Neuronal stem cell (in vitro differentiated cells): ENCODE measurements around the gene NSMF.

Source experiments
- DNase-seq: peaks from one replicate; pipeline ENCODE4 v3.0.0-alpha.2; 2013; ENCODE audit warnings: low spot score
- H2AFZ ChIP-seq: one replicate; pipeline ENCODE4 v1.6.1; 2013; ENCODE audit warnings: mild to moderate bottlenecking, low read length, inconsistent platforms
- H2AK5ac ChIP-seq: 2 replicates; pipeline ENCODE4 v1.6.1; 2013; ENCODE audit warnings: low read depth, mild to moderate bottlenecking, inconsistent platforms, low read length, moderate library complexity, mixed read lengths
- H2BK120ac ChIP-seq: 2 replicates; pipeline ENCODE4 v1.6.1; 2013; ENCODE audit warnings: low read depth, mild to moderate bottlenecking, inconsistent platforms, low read length, moderate library complexity, mixed read lengths
- H2BK12ac ChIP-seq: one replicate; pipeline ENCODE4 v1.6.1; 2013; ENCODE audit warnings: low read length, inconsistent platforms
- H2BK15ac ChIP-seq: 2 replicates; pipeline ENCODE4 v1.6.1; 2013; ENCODE audit warnings: mild to moderate bottlenecking, low read length, inconsistent platforms, mixed read lengths
- H2BK5ac ChIP-seq: one replicate; pipeline ENCODE4 v1.6.1; 2013; ENCODE audit warnings: inconsistent platforms, mild to moderate bottlenecking, low read length, moderate library complexity
- H3K14ac ChIP-seq: one replicate; pipeline ENCODE4 v1.6.1; 2013; ENCODE audit warnings: low read length, inconsistent platforms
- H3K18ac ChIP-seq: 2 replicates; pipeline ENCODE4 v1.6.1; 2013; ENCODE audit warnings: low read length, inconsistent platforms
- H3K23ac ChIP-seq: 2 replicates; pipeline ENCODE4 v1.6.1; 2013; ENCODE audit warnings: low read depth, mild to moderate bottlenecking, mixed read lengths, low read length, inconsistent platforms; ENCODE audit not compliant: poor library complexity
- H3K27ac ChIP-seq: replicated peaks from 3 replicates; pipeline ENCODE4 v1.5.1; 2013; ENCODE audit warnings: low read length, inconsistent platforms
- H3K27me3 ChIP-seq, 3 experiments: 2 replicates each; pipeline ENCODE4 v1.6.1; 2013; ENCODE audit warnings: low read length in 3 of 3, mild to moderate bottlenecking in 2 of 3, inconsistent platforms in 1 of 3, low read depth in 1 of 3, mixed read lengths in 1 of 3, moderate library complexity in 1 of 3; ENCODE audit not compliant: control insufficient read depth in 3 of 3, insufficient read depth in 3 of 3
- H3K36me3 ChIP-seq, 2 donors: replicated peaks in 1 of 2; 2 replicates each; pipeline ENCODE4 v1.6.1; 2013; ENCODE audit warnings: low read length in 2 of 2; ENCODE audit not compliant: control insufficient read depth in 2 of 2, insufficient read depth in 2 of 2
- H3K4ac ChIP-seq: 2 replicates; pipeline ENCODE4 v1.6.1; 2013; ENCODE audit warnings: inconsistent platforms, mild to moderate bottlenecking, low read length, moderate library complexity
- H3K4me1 ChIP-seq, 2 donors: 1 replicate in 1 of 2; 2 replicates in 1 of 2; pipeline ENCODE4 v1.6.1; 2013; ENCODE audit warnings: low read length in 2 of 2, low read depth in 1 of 2; ENCODE audit not compliant: control insufficient read depth in 2 of 2, insufficient read depth in 1 of 2
- H3K4me2 ChIP-seq: one replicate; pipeline ENCODE4 v1.6.1; 2013; ENCODE audit warnings: mild to moderate bottlenecking, low read length, inconsistent platforms; ENCODE audit not compliant: insufficient read depth, poor library complexity, severe bottlenecking
- H3K4me3 ChIP-seq, 2 donors: 2 replicates each; pipeline ENCODE4 v1.5.1; 2013; ENCODE audit warnings: low read length in 2 of 2, mild to moderate bottlenecking in 2 of 2, inconsistent platforms in 1 of 2, moderate library complexity in 1 of 2
- H3K79me1 ChIP-seq: one replicate; pipeline ENCODE4 v1.6.1; 2013; ENCODE audit warnings: low read depth, mild to moderate bottlenecking, inconsistent platforms, low read length, moderate library complexity
- H3K9ac ChIP-seq: one replicate; pipeline ENCODE4 v1.6.1; 2013; ENCODE audit warnings: mild to moderate bottlenecking, low read depth, low read length, inconsistent platforms; ENCODE audit not compliant: poor library complexity
- H3K9me3 ChIP-seq, 2 donors: replicated peaks in 1 of 2; 2 replicates each; pipeline versions ENCODE3 to v1.6.1; 2013; ENCODE audit warnings: low read length in 2 of 2, mild to moderate bottlenecking in 2 of 2, inconsistent platforms in 1 of 2, low read depth in 1 of 2, mixed read lengths in 1 of 2, moderate library complexity in 1 of 2; ENCODE audit not compliant: control insufficient read depth in 2 of 2, insufficient read depth in 1 of 2
- H4K8ac ChIP-seq: one replicate; pipeline ENCODE4 v1.6.1; 2013; ENCODE audit warnings: low read depth, mild to moderate bottlenecking, inconsistent platforms, low read length, moderate library complexity
- H4K91ac ChIP-seq: one replicate; pipeline ENCODE4 v1.6.1; 2013; ENCODE audit warnings: low read length, low read depth, mild to moderate bottlenecking, inconsistent platforms; ENCODE audit not compliant: poor library complexity
- WGBS, 2 donors: extraction: QIAGEN DNeasy Blood & Tissue Kit; methylation state at CpG; one replicate each; pipeline ENCODE4 v1.1.7; 2013; ENCODE audit warnings: missing lambda C conversion rate in 2 of 2, mixed read lengths in 1 of 2; ENCODE audit not compliant: insufficient read length in 2 of 2, insufficient replicate concordance in 1 of 2; ENCODE audit errors: extremely low coverage in 2 of 2; 5-methylcytosine and 5-hydroxymethylcytosine counted together

The NSMF gene

DNA sequence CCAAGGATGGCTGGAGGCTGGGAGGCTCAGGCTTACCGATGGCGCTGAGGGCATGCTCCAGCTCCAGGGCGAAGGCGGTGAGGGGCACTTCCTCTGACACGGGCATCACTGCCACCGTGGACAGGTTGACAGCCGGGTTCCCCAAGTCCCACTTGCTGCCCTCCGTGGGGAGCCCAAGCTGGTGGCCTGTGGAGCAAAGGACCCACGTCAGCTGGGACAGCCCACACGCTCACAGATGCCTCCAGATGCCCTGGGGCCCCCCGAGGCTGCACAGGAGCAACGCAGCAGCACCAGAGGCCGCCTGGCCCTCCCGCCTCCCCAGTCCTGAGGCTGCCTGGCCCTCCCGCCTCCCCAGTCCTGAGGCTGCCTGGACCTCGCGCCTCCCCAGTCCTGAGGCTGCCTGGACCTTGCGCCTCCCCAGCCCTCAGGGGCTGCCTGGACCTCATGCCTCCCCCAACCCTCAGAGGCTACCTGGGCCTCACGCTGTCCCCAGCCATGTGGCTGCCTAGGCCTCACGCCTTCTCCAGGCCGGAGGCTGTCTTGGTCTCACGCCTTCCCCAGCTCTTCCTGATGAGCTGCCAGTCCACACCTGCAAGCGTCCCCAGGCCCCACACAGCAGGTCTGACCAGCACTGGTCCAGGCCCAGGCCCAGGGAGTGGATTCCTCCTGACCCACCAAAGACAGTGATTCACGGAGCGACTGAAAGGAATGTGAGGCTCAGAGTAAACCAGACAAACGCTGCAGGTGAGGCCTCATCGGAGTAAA is 25.6 kb upstream of the NSMF start:
- Histone ChIP-seq H3K27ac (no peak overlapping the region), H2BK15ac (no peak overlapping the region), H3K4me1 (peaks cover 3 to 5% of the 10 kb centered on the region in 2 donors), H2BK120ac (no peak overlapping the region), H3K27me3 (no peaks in the 10 kb centered on the region), H2BK12ac (peak overlapping the region; percentile 58), H3K79me1 (peaks cover 8% of the 10 kb centered on the region), H2BK5ac (no peak overlapping the region), H3K4me2 (peak overlapping the region; percentile 11), H2AK5ac (peak overlapping the region; percentile 75), H4K91ac (no peak overlapping the region), H3K4me3 (no peak overlapping the region), H4K8ac (peak overlapping the region; percentile 65), H2AFZ (no peak overlapping the region), H3K14ac (peak overlapping the region; percentile 71), H3K18ac (peak overlapping the region; percentile 71), H3K36me3 (no peaks in the 10 kb centered on the region), H3K9me3 (no peaks in the 10 kb centered on the region), H3K23ac (peak overlapping the region; percentile 80), H3K4ac (no peak overlapping the region), H3K9ac (peak overlapping the region; percentile 44)
- no peak for DNase-seq
- no CpG with 5 or more reads among the region's 27 CpGs for WGBS, 2 donors

DNA sequence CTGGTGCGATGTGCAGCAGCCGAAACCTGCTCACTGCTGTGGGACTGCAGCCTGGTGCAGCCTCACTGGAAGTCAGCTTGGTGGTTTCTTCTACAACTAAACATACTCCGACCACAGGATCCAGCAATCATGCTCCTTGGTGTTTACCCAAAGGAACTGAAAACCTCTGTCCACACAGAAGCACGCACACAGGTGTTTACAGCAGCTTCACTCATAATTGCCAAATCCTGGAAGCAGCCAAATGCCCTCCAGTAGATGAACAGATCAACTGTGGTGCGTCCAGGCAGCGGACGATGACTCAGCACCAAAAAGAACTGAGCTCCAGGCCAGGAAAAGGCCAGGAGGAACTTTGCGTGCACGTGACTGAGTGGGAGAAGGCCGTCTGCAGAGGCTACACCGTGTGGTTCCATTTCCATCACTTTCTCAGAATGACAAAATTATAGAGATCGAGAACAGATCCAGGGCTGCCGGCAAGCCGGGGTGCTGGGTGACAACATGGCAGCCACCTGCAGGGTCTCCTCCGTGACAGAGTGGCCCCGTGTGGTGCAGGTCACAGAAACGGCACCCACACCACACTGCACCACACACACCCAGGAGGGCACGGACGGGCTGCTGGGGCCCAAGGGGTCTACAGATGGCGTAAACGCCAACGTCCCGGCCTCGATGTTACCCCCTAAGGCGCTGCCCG is 23.1 kb upstream of the NSMF start:
- WGBS, 2 donors: no CpG with 5 or more reads among the region's 26 CpGs
- H2BK12ac ChIP-seq: no peak overlapping the region

DNA sequence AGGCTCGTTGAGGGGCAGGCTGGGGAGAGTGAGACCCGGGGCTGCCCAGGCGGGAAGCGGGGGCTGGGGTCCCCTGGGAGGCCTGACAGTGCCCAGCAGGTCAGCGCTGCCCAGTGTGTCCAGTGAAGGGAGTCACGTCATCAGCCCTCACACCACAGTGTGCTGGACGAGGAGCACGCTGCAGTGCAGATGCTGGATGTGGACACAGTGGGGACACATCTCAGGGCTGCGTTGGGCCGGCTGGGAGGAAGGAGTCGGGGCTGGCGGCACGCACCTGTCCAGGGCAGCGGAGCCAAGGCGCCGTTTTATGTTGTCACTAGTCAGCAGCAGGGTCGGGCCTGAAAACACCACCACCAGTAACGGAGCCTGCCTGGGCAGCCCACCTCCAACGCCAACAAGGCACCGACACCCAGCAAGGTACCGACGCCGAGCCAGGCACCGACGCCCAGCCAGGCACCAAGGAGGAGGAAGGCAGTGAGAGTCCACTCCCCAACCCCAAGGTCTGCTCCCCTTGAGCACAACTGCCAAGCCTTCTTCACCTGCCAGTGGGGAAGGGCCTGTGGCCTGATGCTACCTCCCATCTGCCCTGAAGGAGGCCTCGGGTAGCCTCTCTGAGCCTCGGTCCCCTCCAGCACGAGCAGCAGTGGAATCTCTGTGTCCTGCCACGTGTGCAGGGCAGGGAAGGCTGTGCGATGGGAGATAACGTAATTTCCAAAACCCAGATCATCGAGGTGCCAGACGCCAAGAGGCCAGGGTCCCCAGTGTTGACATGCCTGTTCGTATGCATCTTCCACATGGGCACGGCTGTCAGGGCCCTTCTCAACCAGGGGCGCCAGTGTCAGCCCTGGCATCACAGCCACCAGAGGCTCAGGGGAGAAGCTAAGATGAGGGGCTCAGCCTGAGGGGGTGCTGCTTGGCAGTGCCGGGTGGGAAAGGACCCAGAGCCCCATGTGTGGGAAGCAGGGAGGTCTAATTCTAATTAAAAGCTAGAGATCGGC is 21.9 kb upstream of the NSMF start:
- WGBS, 2 donors: no CpG with 5 or more reads among the region's 38 CpGs
- no peak for DNase-seq
- Histone ChIP-seq H4K91ac (peak overlapping the region; percentile 30), H3K4ac (peak overlapping the region; percentile 84), H3K4me3 (peak overlapping the region in 1 of 2 donors; percentile 13), H3K14ac (peak overlapping the region; percentile 94), H3K18ac (peak overlapping the region; percentile 48), H3K79me1 (peaks cover 10% of the 10 kb centered on the region), H3K4me1 (peaks cover 3 to 13% of the 10 kb centered on the region in 2 donors), H2BK15ac (peak overlapping the region; percentile 94), H2BK120ac (no peak overlapping the region), H2BK5ac (peak overlapping the region; percentile 71), H3K27ac (no peak overlapping the region), H3K27me3 (no peaks in the 10 kb centered on the region), H2AK5ac (peak overlapping the region; percentile 95), H2BK12ac (no peak overlapping the region), H3K23ac (peak overlapping the region; percentile 73), H3K9me3 (peaks cover 0 to 8% of the 10 kb centered on the region in 2 donors), H4K8ac (no peak overlapping the region), H3K36me3 (no peaks in the 10 kb centered on the region), H2AFZ (peak overlapping the region; percentile 85), H3K9ac (peak overlapping the region; percentile 77), H3K4me2 (peak overlapping the region; percentile 18)

More for the DNA sequence above, 23.1 kb upstream of the NSMF start:
- Histone ChIP-seq H3K36me3 (no peaks in the 10 kb centered on the region), H3K4me2 (no peak overlapping the region), H4K91ac (no peak overlapping the region), H3K23ac (no peak overlapping the region), H3K14ac (no peak overlapping the region), H3K4me1 (peaks cover 5 to 13% of the 10 kb centered on the region in 2 donors), H2AK5ac (no peak overlapping the region), H3K27me3 (no peaks in the 10 kb centered on the region), H3K9ac (no peak overlapping the region), H4K8ac (no peak overlapping the region), H3K18ac (peak overlapping the region; percentile 40), H2AFZ (peak overlapping the region; percentile 25), H3K27ac (no peak overlapping the region), H2BK120ac (no peak overlapping the region), H3K4me3 (no peak overlapping the region), H3K9me3 (no peaks in the 10 kb centered on the region), H3K79me1 (peaks cover 10% of the 10 kb centered on the region), H2BK5ac (peak overlapping the region; percentile 27), H3K4ac (no peak overlapping the region), H2BK15ac (no peak overlapping the region)
- no peak for DNase-seq
